GM12873 (cell line): ENCODE results near the gene SLC6A18.

Source experiments
- CTCF ChIP-seq: IDR thresholded peaks from 2 replicates; pipeline ENCODE4 v1.5.1; 2012; ENCODE audit warnings: low read depth, mild to moderate bottlenecking, moderate library complexity, low read length, control low read depth; ENCODE audit not compliant: insufficient read depth; ENCODE audit errors: missing control alignments

SLC6A18 gene

GRCh38 chr5:1256776-1257175 is 31.6 kb downstream of the SLC6A18 start:
- TF ChIP-seq CTCF = no peak

- TF ChIP-seq CTCF = no peak
These were observed 32.2 kb downstream of the SLC6A18 start for GRCh38 chr5:1257363-1257762.

- TF ChIP-seq CTCF = no peak
These were observed 32.7 kb downstream of the SLC6A18 start for GRCh38 chr5:1257841-1258240.

- no peak for TF ChIP-seq CTCF
These were observed 34.8 kb downstream of the SLC6A18 start for GRCh38 chr5:1259806-1260480.

GRCh38 chr5:1261643-1262042 is 36.5 kb downstream of the SLC6A18 start:
- no peak for TF ChIP-seq CTCF

GRCh38 chr5:1262381-1262780 is 37.2 kb downstream of the SLC6A18 start:
- no peak for TF ChIP-seq CTCF

GRCh38 chr5:1264211-1264610 is 39.0 kb downstream of the SLC6A18 start:
- TF ChIP-seq CTCF = no peak
